Measurements from ENCODE around the gene SURF4. TPM values are rescaled to one million over a fixed set of nuclear protein-coding genes. Genes with fewer than 3 reads are reported as not detected.

The SURF4 gene
- total and polyA plus RNA-seq, 2 donors (not counting 3 experiments of a cell fraction or from before 2014, with no cell fraction given) = 216 to 358 TPM

DNA sequence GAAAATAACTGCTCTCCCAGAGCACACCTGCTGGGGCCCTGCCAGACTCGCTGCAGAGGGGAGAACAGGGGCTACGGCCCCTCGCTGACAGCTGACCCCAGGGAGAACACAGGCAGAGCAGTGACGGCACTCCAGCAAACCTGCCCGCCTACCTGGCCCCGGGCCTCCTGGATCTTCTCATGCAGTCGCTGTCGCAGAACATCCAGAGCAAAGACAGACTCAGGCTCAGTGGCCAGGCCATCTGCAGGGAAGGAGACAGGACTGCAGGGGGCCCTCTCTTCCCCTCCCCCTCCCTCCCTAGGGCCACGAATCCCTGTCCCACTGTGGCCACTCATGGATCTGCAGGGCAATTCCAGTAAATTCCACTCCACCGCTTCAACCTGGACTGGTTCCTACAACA lies 42.3 kb downstream of the SURF4 start:
- no peak for DNase-seq (ENCODE audit: low read depth, low spot score)
- no peak for FAIRE-seq
- Histone ChIP-seq H3K9ac (replicated peaks; ENCODE audit: extremely low read depth, insufficient read depth, low read length) (no peak overlapping the region), H4K20me1 (replicated peaks; ENCODE audit: control insufficient read depth, extremely low read depth, insufficient read depth, low read length) (no peaks in the 10 kb centered on the region), H3K27me3 (ENCODE audit: control insufficient read depth in 2 of 2, insufficient read depth in 2 of 2, low read length in 2 of 2) (no peaks in the 10 kb centered on the region), H3K4me1 (ENCODE audit: control insufficient read depth, extremely low read depth, insufficient read depth, low read length) (peaks cover 7% of the 10 kb centered on the region), H3K27ac (ENCODE audit: insufficient read depth, low read depth, low read length) (no peak overlapping the region), H3K9me3 (replicated peaks; ENCODE audit: control insufficient read depth, insufficient read depth, low read length) (no peaks in the 10 kb centered on the region), H3K4me3 (replicated peaks in 1 of 3; ENCODE audit: insufficient read depth in 1 of 3, low read depth in 1 of 3, low read length in 3 of 3) (no peak overlapping the region), H3K4me2 (ENCODE audit: insufficient read depth, low read length) (no peak overlapping the region), H2AFZ (ENCODE audit: low read depth, low read length) (no peak overlapping the region), H3K36me3 (ENCODE audit: control insufficient read depth in 2 of 2, extremely low read depth in 1 of 2, insufficient read depth in 2 of 2, low read length in 2 of 2) (peaks cover 11 to 38% of the 10 kb centered on the region in 2 experiments), H3K9me1 (replicated peaks; ENCODE audit: control insufficient read depth, extremely low read depth, insufficient read depth, low read length) (no peaks in the 10 kb centered on the region), H3K79me2 (ENCODE audit: control insufficient read depth, insufficient read depth, low read length) (peaks cover 23% of the 10 kb centered on the region)
- TF ChIP-seq, protein P1, sequence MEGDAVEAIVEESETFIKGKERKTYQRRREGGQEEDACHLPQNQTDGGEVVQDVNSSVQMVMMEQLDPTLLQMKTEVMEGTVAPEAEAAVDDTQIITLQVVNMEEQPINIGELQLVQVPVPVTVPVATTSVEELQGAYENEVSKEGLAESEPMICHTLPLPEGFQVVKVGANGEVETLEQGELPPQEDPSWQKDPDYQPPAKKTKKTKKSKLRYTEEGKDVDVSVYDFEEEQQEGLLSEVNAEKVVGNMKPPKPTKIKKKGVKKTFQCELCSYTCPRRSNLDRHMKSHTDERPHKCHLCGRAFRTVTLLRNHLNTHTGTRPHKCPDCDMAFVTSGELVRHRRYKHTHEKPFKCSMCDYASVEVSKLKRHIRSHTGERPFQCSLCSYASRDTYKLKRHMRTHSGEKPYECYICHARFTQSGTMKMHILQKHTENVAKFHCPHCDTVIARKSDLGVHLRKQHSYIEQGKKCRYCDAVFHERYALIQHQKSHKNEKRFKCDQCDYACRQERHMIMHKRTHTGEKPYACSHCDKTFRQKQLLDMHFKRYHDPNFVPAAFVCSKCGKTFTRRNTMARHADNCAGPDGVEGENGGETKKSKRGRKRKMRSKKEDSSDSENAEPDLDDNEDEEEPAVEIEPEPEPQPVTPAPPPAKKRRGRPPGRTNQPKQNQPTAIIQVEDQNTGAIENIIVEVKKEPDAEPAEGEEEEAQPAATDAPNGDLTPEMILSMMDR (IDR thresholded peaks at IDR 0.05; ENCODE audit: extremely low read depth in 1 of 2, insufficient read depth in 1 of 2, low read depth in 1 of 2, low read length in 2 of 2) = no peak
- TF ChIP-seq, protein P2, sequence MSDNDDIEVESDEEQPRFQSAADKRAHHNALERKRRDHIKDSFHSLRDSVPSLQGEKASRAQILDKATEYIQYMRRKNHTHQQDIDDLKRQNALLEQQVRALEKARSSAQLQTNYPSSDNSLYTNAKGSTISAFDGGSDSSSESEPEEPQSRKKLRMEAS (IDR thresholded peaks at IDR 0.05; ENCODE audit: insufficient read depth, insufficient read length) = no peak
- TF ChIP-seq GATA2 (IDR thresholded peaks at IDR 0.05; ENCODE audit: insufficient read depth, insufficient read length, low read depth, low read length) (no peak), POLR2A (IDR thresholded peaks at IDR 0.05; ENCODE audit: low read depth, low read length) (no peak), EZH2 (IDR thresholded peaks at IDR 0.05; ENCODE audit: borderline replicate concordance, low read depth, low read length, severe bottlenecking) (no peak), JUN (IDR thresholded peaks at IDR 0.05; ENCODE audit: borderline replicate concordance, insufficient read depth, insufficient read length, low read depth) (no peak), MYC (IDR thresholded peaks at IDR 0.05; ENCODE audit: low read depth, low read length) (no peak), POLR2AphosphoS5 (IDR thresholded peaks at IDR 0.05; ENCODE audit: insufficient read depth, low read depth, low read length) (no peak), FOS (IDR thresholded peaks at IDR 0.05; ENCODE audit: borderline replicate concordance, insufficient read depth, low read length) (no peak)
- ChIA-PET POLR2A (no interaction called here), CTCF (interaction anchor here (0.7 to 2.4 kb wide), 2 partner anchors 95 to 147 kb away, joined by 3 to 18 read pairs; no protein-coding TSS in a partner anchor)
- intact Hi-C loops (cut with micrococcal nuclease) = no loop called here
- BruUV-seq (replicated peaks) = no TSS peak
- dilution Hi-C loops (cut with MboI; ENCODE audit: extremely low pct_ligation_motif_present, low sequenced_read_pairs) = no loop called here

All from endothelial cell of umbilical vein (primary cell).